DOHH2 (cell line): Measurements from ENCODE around the gene CCDC134.

Experiments
- EZH2phosphoT487 ChIP-seq: fragments of 200-600 bp; sonication (generic); IDR thresholded peaks from 2 replicates; pipeline ENCODE4 v1.6.1; 2017; ENCODE audit warnings: borderline replicate concordance, mild to moderate bottlenecking, antibody characterized with exemption, low read length, moderate library complexity, mixed read lengths
- TF ChIP-seq, protein P1 (sequence below): fragments of 200-600 bp; sonication (generic); IDR thresholded peaks from one replicate; pipeline ENCODE4 v1.5.1; 2014; ENCODE audit warnings: antibody characterized with exemption, mild to moderate bottlenecking, low read depth, low read length; ENCODE audit not compliant: poor library complexity, severe bottlenecking

DNA sequence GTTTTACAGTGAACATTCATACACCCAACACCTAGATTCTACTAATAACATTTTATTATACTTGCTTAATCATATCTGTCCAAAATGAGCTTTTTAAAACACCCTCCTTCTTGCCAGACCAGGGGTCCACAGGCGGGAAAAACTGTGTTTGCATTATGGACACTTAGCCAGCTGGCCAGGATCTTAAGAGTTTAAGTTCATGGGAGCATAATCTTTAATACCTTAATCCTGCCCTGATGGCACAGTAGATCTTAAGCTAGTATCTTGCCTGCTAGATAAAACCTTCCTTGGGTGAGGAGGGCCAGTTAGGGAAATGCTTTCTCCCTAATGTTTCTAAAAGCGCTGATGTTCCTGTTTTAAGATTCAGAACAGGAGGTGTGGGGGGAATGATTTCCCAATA, 13.1 kb upstream of the CCDC134 start:
- TF ChIP-seq, protein P1, sequence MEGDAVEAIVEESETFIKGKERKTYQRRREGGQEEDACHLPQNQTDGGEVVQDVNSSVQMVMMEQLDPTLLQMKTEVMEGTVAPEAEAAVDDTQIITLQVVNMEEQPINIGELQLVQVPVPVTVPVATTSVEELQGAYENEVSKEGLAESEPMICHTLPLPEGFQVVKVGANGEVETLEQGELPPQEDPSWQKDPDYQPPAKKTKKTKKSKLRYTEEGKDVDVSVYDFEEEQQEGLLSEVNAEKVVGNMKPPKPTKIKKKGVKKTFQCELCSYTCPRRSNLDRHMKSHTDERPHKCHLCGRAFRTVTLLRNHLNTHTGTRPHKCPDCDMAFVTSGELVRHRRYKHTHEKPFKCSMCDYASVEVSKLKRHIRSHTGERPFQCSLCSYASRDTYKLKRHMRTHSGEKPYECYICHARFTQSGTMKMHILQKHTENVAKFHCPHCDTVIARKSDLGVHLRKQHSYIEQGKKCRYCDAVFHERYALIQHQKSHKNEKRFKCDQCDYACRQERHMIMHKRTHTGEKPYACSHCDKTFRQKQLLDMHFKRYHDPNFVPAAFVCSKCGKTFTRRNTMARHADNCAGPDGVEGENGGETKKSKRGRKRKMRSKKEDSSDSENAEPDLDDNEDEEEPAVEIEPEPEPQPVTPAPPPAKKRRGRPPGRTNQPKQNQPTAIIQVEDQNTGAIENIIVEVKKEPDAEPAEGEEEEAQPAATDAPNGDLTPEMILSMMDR, result no peak
- TF ChIP-seq EZH2phosphoT487, result no peak
